ENCODE data around the gene CD99L2. TPM values are rescaled to one million over a fixed set of nuclear protein-coding genes. Genes with fewer than 3 reads are reported as not detected.
A peak's percentile ranks its signal among the peaks of the same experiment; 100 is the strongest.

The CD99L2 gene
- total and polyA plus RNA-seq, 7 donors = 62.7 to 173 (median 118) TPM

DNA sequence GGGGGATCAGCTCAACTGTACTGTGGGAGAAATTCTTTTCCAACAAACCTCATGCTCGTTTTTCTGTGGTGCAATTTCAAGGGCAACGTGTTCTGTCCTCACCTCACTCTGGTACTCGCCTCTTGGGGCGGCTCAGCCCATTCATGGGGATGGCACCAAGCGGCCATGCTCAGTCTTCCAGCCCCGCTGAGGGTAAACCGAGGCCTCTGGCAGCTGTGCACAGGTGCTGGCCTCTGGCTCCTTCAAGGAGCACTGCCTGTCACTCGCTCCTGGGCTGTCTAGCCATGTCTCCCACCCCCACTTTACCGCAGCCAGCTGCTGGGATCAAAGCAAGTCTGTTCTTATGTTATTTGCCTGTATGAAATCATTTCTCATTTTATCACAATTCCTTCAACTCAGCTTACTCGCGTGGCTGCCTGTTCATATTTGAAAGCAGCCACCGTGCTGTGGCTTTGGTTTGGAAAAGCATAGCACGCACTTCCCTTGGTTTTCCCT, 135.1 kb downstream of the CD99L2 start:
- Histone ChIP-seq H3K4me1 (no peaks in the 10 kb centered on the region), H3K4me3 (no peak overlapping the region), H3K27me3 (ENCODE audit: insufficient read depth in 3 of 3, low read length in 2 of 3) (no peaks in the 10 kb centered on the region), H3K27ac (no peak overlapping the region), H3K9me3 (no peaks in the 10 kb centered on the region), H3K36me3 (ENCODE audit: insufficient read depth in 1 of 2, low read depth in 1 of 2) (peaks cover 0 to 13% of the 10 kb centered on the region in 2 donors)
- ATAC-seq (no peak), DNase-seq (no peak)
- intact Hi-C loops (cut with DNase I) = no loop called here
- WGBS, 3 donors = 70 to 80% (median 74%) methylated on average over 13 of the region's 13 CpGs
- no peak for TF ChIP-seq CTCF (IDR thresholded peaks at IDR 0.05)

DNA sequence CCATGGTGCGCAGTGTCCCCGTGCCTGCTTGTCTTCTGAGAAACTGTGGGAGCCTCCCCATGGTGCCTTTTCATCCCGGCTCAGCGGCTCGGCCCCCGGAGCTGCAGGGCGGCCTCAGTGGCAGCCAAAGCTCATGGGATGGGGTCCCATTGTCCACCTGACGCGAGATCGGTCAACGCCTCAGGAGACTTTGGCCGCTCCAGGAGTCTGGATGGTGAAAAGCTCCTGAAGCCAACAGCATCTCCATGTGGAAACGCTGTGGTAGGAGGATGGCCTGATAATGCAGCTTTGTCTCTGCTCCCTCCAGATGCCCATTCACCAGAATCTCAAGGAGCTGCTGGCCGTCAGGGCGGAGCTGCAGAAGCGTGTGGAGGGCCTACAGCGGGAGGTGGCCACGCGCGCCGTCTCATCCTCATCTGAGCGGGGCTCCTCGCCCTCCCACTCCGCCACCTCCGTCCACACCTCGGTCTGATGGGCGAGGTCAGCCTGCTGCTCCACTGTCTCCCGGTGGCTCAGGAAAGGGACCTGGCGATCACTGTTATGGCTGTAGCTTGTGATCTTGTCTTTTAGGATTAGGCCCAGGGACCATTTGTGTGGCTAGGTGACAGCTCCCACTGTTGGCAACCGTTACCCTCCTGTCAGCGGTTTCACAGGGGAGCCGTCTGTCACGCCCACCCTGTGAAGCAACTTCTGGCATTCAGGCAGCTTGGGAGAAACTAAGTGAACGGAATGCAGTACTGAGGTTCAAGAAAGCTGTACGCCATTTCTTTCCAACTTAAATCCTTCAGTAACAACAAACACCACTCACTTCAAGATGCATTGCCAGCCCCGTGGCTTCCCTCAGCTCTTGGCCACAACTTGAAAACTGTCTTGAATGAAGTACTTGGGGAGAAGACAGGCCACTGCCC, 136.0 kb downstream of the CD99L2 start:
- WGBS, 3 donors = 78 to 85% (median 82%) methylated on average over 18 to 36 of the region's 36 CpGs
- intact Hi-C loops (cut with DNase I) = no loop called here

DNA sequence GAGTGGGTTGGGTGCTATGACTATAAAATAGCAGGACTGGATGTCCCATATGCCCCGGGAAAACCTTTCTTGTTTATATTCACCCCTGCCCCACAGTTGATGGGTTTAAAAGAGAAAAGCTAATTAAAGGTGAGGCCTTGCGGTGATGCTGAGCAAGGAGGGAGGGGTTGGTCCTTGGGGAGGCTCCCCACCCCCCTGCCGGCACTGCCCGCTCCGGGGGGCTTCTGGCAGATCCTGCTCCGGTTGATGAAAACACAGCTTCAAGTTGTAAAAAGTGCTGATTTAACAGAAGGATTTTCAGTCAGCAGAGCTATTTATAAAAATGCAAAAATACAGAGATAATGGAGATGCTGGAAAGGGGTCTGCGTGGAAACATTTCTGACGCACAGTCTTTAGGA, 136.7 kb downstream of the CD99L2 start:
- 82 to 84% (median 84%) methylated on average over 8 of the region's 8 CpGs for WGBS, 3 donors
- Histone ChIP-seq H3K27ac (no peak overlapping the region), H3K4me3 (no peak overlapping the region), H3K27me3 (ENCODE audit: insufficient read depth in 3 of 3, low read length in 2 of 3) (no peaks in the 10 kb centered on the region), H3K9me3 (no peaks in the 10 kb centered on the region), H3K4me1 (no peaks in the 10 kb centered on the region), H3K36me3 (ENCODE audit: insufficient read depth in 1 of 2, low read depth in 1 of 2) (peaks cover 0 to 12% of the 10 kb centered on the region in 2 donors)
- DNase-seq (no peak), ATAC-seq (no peak)
- intact Hi-C loops (cut with DNase I) = no loop called here
- TF ChIP-seq CTCF (IDR thresholded peaks at IDR 0.05) = no peak

More for the DNA sequence above, 136.0 kb downstream of the CD99L2 start:
- no peak overlapping the region for H3K27ac ChIP-seq
- no peak for DNase-seq
- TF ChIP-seq CTCF (IDR thresholded peaks at IDR 0.05) = no peak
- ATAC-seq = peak in 3 of 4 donors; percentile 8 to 42 (median 33)
- no peaks in the 10 kb centered on the region for H3K9me3 ChIP-seq
- no peak overlapping the region for H3K4me3 ChIP-seq
- no peaks in the 10 kb centered on the region for H3K27me3 ChIP-seq (ENCODE audit: insufficient read depth in 3 of 3, low read length in 2 of 3)
- H3K4me1 ChIP-seq = no peaks in the 10 kb centered on the region
- H3K36me3 ChIP-seq (ENCODE audit: insufficient read depth in 1 of 2, low read depth in 1 of 2) = peaks cover 0 to 9% of the 10 kb centered on the region in 2 donors

DNA sequence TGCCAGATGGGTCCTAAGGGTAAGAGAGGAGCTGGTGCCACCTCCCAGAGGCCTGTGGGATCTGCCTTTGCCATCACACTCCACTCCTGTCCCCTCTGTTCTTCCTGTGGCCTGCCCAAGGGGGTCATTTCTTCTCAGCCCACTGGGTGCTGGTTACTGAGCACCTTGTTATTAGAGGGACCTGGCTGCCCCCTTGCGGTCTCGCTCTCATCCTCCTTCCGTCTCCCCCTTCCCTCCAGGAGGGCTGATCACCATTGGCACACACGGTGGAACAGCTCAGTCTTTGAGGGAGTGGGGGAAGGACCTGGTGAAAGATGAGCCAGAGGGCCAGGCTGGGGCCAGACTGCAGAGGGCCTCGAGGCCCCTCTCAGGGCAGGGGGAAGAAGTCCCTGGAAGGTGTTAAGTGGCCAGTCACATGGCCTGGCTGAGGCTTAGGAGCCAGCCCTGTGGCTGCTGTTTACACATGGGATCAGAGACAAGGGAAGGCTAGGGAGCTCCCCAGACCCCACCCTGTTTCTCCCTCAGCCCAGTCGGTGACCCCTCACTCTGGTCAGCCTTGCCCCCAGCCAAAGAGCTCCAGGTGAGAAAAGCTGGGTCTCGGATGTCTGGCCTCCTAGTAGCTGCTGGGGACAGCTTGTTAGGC, 137.2 kb downstream of the CD99L2 start:
- DNase-seq = no peak
- no peak for TF ChIP-seq CTCF (IDR thresholded peaks at IDR 0.05)
- peaks cover 0 to 12% of the 10 kb centered on the region in 2 donors for H3K36me3 ChIP-seq (ENCODE audit: insufficient read depth in 1 of 2, low read depth in 1 of 2)
- intact Hi-C loops (cut with DNase I) = no loop called here
- H3K27ac ChIP-seq = no peak overlapping the region
- ATAC-seq = peak in 3 of 4 donors; percentile 16 to 29 (median 21)
- H3K4me1 ChIP-seq = no peaks in the 10 kb centered on the region
- no peak overlapping the region for H3K4me3 ChIP-seq
- no peaks in the 10 kb centered on the region for H3K27me3 ChIP-seq (ENCODE audit: insufficient read depth in 3 of 3, low read length in 2 of 3)
- 45 to 62% (median 52%) methylated on average over 2 to 7 of the region's 7 CpGs for WGBS, 3 donors
- H3K9me3 ChIP-seq = no peaks in the 10 kb centered on the region
